ENCODE measurements around the gene CGB7. TPM values are rescaled to one million over a fixed set of nuclear protein-coding genes. Genes with fewer than 3 reads are reported as not detected.

Gene CGB7
- 3.9 and 8.3 TPM in 2 replicates for total RNA-seq
- polyA plus RNA-seq: 6.5 and 11.5 TPM in 2 replicates

DNA sequence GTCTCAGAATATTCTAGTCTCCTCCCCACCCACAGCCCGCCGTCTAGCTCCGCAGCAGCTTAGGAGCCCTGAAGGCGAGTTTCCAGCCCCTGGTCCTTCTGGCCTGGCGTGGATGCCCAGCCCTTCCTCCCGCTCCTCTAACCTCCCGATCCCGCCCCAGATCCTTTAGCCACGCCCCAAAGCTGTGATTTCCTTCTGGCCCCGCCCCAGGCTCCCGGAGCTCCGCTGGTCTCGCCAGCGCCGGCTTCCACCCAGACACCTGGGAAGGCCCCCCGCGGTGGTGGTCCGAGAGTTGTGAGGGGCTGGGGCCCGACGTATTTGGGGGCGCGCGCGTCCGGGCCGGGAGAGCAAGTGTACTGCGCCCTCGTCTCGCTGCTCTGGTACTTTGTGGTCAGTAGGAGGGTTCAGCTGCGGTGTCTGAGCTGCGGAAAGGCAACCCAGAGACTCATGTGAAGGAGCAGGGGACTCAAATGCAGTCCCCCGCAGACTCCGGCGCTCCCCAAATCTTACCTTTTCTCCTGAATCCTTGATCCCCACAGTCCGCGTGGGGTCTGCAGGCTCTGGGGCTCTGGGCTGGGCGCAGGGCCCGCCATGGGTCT lies at the start of gene CGB7:
Gene CGB7, minus strand, starts transcription at position 114 of the 599 bp plus-strand sequence. CDS start 2,374 bp downstream, outside the sequence.
- H3K27ac ChIP-seq: no peak within 1 kb of the TSS
- no peaks in the 10 kb centered on the region for H3K27me3 ChIP-seq
- peaks cover 4% of the 10 kb centered on the region for H3K4me1 ChIP-seq (ENCODE audit: low read depth)
- peak; percentile 59 to 77 for DNase-seq (ENCODE audit: low read depth in 1 of 2, low spot score in 1 of 2)
- H3K9me3 ChIP-seq (ENCODE audit: low read depth): no peaks in the 10 kb centered on the region
- H3K4me3 ChIP-seq: peak within 1 kb of the TSS; percentile 49
- TF ChIP-seq, protein P1, sequence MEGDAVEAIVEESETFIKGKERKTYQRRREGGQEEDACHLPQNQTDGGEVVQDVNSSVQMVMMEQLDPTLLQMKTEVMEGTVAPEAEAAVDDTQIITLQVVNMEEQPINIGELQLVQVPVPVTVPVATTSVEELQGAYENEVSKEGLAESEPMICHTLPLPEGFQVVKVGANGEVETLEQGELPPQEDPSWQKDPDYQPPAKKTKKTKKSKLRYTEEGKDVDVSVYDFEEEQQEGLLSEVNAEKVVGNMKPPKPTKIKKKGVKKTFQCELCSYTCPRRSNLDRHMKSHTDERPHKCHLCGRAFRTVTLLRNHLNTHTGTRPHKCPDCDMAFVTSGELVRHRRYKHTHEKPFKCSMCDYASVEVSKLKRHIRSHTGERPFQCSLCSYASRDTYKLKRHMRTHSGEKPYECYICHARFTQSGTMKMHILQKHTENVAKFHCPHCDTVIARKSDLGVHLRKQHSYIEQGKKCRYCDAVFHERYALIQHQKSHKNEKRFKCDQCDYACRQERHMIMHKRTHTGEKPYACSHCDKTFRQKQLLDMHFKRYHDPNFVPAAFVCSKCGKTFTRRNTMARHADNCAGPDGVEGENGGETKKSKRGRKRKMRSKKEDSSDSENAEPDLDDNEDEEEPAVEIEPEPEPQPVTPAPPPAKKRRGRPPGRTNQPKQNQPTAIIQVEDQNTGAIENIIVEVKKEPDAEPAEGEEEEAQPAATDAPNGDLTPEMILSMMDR (IDR thresholded peaks at IDR 0.05; ENCODE audit: low read depth, low read length): no peak
- no peaks in the 10 kb centered on the region for H3K36me3 ChIP-seq

DNA sequence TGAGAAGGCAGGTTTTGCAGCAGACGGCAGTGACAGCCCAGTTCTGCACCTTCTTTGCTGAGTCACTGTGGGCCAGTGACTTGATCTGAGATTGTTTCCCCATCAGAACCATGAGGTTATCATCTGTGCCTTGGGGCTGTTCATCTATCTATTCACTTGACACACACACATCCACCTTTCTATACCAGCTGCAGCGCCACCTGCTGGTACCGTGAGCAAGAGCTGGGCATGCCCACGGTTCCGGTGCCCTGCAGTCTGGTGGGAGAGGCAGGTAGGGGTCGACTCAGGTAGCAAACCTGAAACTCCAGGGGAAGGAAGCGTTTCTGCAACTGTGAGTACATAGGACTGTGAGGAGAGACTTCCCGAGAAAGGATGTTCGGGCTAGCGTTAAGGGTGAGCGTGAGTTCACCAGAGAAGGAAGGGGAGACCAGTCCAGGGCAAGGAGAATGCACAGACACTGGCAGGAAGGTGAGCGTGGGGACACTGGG lies 49.1 kb upstream of the CGB7 start:
- Histone ChIP-seq H3K27ac (peak overlapping the region; percentile 83), H3K4me3 (no peak overlapping the region), H3K4me1 (ENCODE audit: low read depth) (peaks cover 35% of the 10 kb centered on the region), H3K36me3 (peaks cover 43% of the 10 kb centered on the region), H3K27me3 (no peaks in the 10 kb centered on the region), H3K9me3 (ENCODE audit: low read depth) (no peaks in the 10 kb centered on the region)
- peak; percentile 54 to 67 for DNase-seq (ENCODE audit: low read depth in 1 of 2, low spot score in 1 of 2)
- TF ChIP-seq, protein P1 (IDR thresholded peaks at IDR 0.05; ENCODE audit: low read depth, low read length): peak; percentile 77

DNA sequence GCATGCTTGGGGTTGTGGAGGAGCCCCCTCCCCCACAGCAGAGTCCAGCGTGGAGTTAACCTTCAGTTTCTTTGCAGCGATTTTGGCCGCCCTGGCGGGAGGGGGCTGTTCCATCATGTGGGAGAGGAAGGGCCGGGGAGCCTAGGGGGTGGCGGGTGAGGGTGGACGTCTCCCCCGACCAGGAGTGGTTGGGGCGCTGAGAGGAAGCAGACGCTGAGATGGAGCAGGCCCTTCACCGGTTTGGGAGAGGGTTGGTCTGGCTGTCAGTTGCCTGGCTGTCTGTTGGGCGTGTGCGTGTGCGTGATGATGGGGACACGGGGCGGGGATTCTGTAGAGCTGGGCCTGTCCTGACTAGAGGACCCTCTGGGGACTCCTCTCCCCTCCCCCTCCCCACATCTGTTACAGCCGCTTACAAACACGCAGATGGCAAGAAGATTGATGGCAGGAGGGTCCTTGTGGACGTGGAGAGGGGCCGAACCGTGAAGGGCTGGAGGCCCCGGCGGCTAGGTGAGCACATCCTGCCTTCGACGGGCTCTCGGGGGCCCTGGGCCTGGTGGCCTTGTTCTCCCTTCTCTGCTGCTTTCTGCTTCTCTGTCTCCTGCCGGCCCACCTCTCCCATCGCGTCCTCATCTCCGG lies 46.8 kb upstream of the CGB7 start:
- TF ChIP-seq, protein P1 (IDR thresholded peaks at IDR 0.05; ENCODE audit: low read depth, low read length): no peak
- Histone ChIP-seq H3K36me3 (peaks cover 63% of the 10 kb centered on the region), H3K9me3 (ENCODE audit: low read depth) (no peaks in the 10 kb centered on the region), H3K4me1 (ENCODE audit: low read depth) (peaks cover 12% of the 10 kb centered on the region), H3K4me3 (no peak overlapping the region), H3K27ac (peak overlapping the region; percentile 72), H3K27me3 (no peaks in the 10 kb centered on the region)
- no peak for DNase-seq (ENCODE audit: low read depth in 1 of 2, low spot score in 1 of 2)

DNA sequence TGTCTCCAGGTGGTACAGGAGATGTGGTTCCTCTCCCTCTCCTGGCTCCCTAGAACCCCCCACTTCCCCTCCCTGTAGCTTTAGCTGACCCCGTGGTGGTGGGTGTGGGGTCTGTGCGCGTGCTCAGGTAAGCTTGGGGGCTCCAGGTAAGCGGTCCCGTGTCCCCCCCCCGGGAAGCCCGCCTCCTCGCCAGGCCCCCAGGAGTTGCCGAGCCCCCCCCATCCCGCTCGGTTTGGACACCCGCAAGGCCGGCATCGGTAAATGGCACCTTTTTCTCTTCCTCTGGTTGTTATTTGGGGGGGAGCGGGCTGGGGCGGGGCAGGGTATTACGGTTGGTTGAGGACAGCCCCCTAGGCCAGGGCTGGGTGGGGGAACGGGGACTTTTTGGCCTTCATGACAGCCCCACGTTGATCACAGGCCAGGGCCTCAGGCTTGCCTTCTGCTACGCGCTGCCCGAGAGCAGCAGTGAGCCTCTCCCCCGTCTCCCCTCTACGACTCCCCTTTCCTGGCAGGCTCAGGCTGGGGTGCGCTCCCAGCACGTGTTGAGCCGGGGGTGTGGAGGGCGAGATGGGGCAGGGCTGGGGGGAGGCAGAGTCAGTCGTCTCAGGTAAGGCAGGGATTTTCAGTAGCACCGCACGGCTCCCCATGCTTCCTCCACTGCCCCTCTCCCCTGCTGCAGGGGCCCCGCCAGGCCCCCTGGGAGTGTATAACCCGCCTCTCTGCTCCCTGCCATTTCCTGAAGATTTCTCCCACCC lies 46.0 kb upstream of the CGB7 start:
- DNase-seq (ENCODE audit: low read depth in 1 of 2, low spot score in 1 of 2): no peak

DNA sequence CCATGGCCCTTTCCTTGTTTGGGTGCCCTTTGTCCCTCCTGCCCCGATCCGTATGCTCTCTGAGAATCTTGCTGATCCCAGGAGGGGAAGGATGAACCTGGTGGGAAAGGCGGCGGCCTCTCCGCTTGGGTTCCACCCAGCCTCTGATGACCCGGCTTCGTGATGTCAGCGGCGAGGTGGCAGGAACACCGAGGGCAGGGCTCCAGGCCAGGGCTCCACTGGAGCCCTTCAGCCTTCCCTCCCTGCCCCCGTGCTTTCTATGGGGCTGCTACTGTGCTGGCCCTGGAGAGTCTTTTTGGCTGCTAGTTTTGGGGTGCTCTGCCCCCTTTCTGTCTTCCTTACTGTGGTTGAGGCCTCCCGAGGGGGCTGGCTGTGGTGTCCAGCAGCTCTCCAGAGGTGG lies 44.8 kb upstream of the CGB7 start:
- Histone ChIP-seq H3K27me3 (no peaks in the 10 kb centered on the region), H3K27ac (peak overlapping the region; percentile 72), H3K9me3 (ENCODE audit: low read depth) (no peaks in the 10 kb centered on the region), H3K36me3 (peaks cover 63% of the 10 kb centered on the region), H3K4me1 (ENCODE audit: low read depth) (no peaks in the 10 kb centered on the region), H3K4me3 (no peak overlapping the region)
- TF ChIP-seq, protein P1 (IDR thresholded peaks at IDR 0.05; ENCODE audit: low read depth, low read length): no peak
- no peak for DNase-seq (ENCODE audit: low read depth in 1 of 2, low spot score in 1 of 2)

More for the DNA sequence above, 46.0 kb upstream of the CGB7 start:
- H3K4me1 ChIP-seq (ENCODE audit: low read depth): peaks cover 3% of the 10 kb centered on the region
- H3K9me3 ChIP-seq (ENCODE audit: low read depth): no peaks in the 10 kb centered on the region
- H3K4me3 ChIP-seq: no peak overlapping the region
- TF ChIP-seq, protein P1 (IDR thresholded peaks at IDR 0.05; ENCODE audit: low read depth, low read length): no peak
- peak overlapping the region; percentile 72 for H3K27ac ChIP-seq
- H3K36me3 ChIP-seq: peaks cover 66% of the 10 kb centered on the region
- no peaks in the 10 kb centered on the region for H3K27me3 ChIP-seq
